Measurements from ENCODE around the gene CEP112. TPM values are rescaled to one million over a fixed set of nuclear protein-coding genes. Genes with fewer than 3 reads are reported as not detected.

Gene CEP112
- total and polyA plus RNA-seq, 2 of the 4 experiments (the other 2 are of a cell fraction): 2.5 to 5.6 TPM

DNA sequence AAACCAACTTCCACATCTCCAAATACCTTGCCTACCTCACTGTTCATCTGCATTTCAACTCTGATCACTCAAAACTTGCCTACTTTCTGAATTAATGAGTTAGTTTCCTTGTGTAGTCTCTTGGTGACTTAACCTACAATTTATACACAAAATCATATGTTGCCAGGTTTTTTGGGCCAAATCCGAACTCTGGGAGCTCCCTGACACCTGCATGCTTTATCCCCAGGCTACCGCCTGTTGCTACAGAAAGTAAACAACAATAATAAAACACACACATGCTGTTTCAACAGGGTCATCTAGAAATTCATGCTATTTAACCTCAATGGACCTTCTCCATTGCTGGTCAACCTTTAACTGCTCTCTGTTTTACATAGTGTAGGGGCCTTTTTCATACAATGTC is 526.0 kb downstream of the CEP112 start:
- intact Hi-C loops (cut with micrococcal nuclease): no loop called here

More for the DNA sequence above, 526.0 kb downstream of the CEP112 start:
- H3K56ac ChIP-seq (ENCODE audit: extremely low read depth, insufficient read depth, low read length): no peak overlapping the region
- H3K27me3 ChIP-seq (ENCODE audit: control insufficient read depth, insufficient read depth, low read length): no peaks in the 10 kb centered on the region
- no peak overlapping the region for H2BK120ac ChIP-seq (ENCODE audit: low read depth, low read length)
- in situ Hi-C loops (cut with MboI; ENCODE audit: low sequenced_read_pairs): no loop called here
- CTCF ChIA-PET: interaction anchor here (0.6 kb wide), 1 partner anchor 179 kb away, joined by 4 read pairs; no protein-coding TSS in a partner anchor
- no peak overlapping the region for H3K27ac ChIP-seq (ENCODE audit: insufficient read depth, low read length)
- H3K9me3 ChIP-seq (ENCODE audit: control insufficient read depth, insufficient read depth, low read length): no peaks in the 10 kb centered on the region
- H4K8ac ChIP-seq (ENCODE audit: low read depth in 2 of 2, low read length in 2 of 2): no peak overlapping the region
- H3K4ac ChIP-seq (ENCODE audit: low read depth, low read length): no peak overlapping the region
- dilution Hi-C loops (cut with HindIII; ENCODE audit: low sequenced_read_pairs, unreplicated experiment): no loop called here
- H4K20me1 ChIP-seq (ENCODE audit: insufficient read depth, low read length): no peaks in the 10 kb centered on the region
- H2AK9ac ChIP-seq (replicated peaks; ENCODE audit: low read depth, low read length, poor library complexity): no peak overlapping the region
- POLR2A ChIA-PET (ENCODE audit: unreplicated experiment): no interaction called here
- no TSS peak for BruUV-seq (replicated peaks)
- no peak overlapping the region for H2BK5ac ChIP-seq (ENCODE audit: low read depth, low read length, poor library complexity, severe bottlenecking)
- H3K4me3 ChIP-seq (ENCODE audit: insufficient read depth, low read depth, low read length): no peak overlapping the region
- no peaks in the 10 kb centered on the region for H3K9me1 ChIP-seq (ENCODE audit: insufficient read depth, low read length)
- H3K79me1 ChIP-seq (ENCODE audit: low read depth in 1 of 2, low read length in 2 of 2): no peaks in the 10 kb centered on the region
- no peak overlapping the region for H2AFZ ChIP-seq (replicated peaks; ENCODE audit: low read length, poor library complexity)
- H3K18ac ChIP-seq (ENCODE audit: low read depth, low read length): no peak overlapping the region
- no peaks in the 10 kb centered on the region for H3K36me3 ChIP-seq (ENCODE audit: control insufficient read depth, insufficient read depth, low read length)
- ATAC-seq (ENCODE audit: low read depth) (no peak), DNase-seq (no peak)
- no peak for TF ChIP-seq USF2 (IDR thresholded peaks at IDR 0.05; ENCODE audit: low read depth, low read length)
- TF ChIP-seq MAZ (IDR thresholded peaks at IDR 0.05; ENCODE audit: borderline replicate concordance, low read depth, low read length): no peak
- no peak for TF ChIP-seq RCOR1 (IDR thresholded peaks at IDR 0.05; ENCODE audit: insufficient replicate concordance, low read length)
- no peak for TF ChIP-seq RFX5 (IDR thresholded peaks at IDR 0.05; ENCODE audit: low read depth, low read length)
- TF ChIP-seq, protein P1, sequence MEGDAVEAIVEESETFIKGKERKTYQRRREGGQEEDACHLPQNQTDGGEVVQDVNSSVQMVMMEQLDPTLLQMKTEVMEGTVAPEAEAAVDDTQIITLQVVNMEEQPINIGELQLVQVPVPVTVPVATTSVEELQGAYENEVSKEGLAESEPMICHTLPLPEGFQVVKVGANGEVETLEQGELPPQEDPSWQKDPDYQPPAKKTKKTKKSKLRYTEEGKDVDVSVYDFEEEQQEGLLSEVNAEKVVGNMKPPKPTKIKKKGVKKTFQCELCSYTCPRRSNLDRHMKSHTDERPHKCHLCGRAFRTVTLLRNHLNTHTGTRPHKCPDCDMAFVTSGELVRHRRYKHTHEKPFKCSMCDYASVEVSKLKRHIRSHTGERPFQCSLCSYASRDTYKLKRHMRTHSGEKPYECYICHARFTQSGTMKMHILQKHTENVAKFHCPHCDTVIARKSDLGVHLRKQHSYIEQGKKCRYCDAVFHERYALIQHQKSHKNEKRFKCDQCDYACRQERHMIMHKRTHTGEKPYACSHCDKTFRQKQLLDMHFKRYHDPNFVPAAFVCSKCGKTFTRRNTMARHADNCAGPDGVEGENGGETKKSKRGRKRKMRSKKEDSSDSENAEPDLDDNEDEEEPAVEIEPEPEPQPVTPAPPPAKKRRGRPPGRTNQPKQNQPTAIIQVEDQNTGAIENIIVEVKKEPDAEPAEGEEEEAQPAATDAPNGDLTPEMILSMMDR (conservative IDR thresholded peaks at IDR 0.05; ENCODE audit: low read depth, low read length): no peak
- TF ChIP-seq BHLHE40 (IDR thresholded peaks at IDR 0.05; ENCODE audit: low read depth, low read length): no peak
- TF ChIP-seq CHD1 (IDR thresholded peaks at IDR 0.05; ENCODE audit: low read depth, low read length): no peak
- TF ChIP-seq SMC3 (IDR thresholded peaks at IDR 0.05; ENCODE audit: low read depth, low read length): no peak
- no peak for TF ChIP-seq RAD21 (IDR thresholded peaks at IDR 0.05; ENCODE audit: low read length)
- no peak for TF ChIP-seq MXI1 (IDR thresholded peaks at IDR 0.05; ENCODE audit: borderline replicate concordance, low read depth, low read length)
- TF ChIP-seq FOS (IDR thresholded peaks at IDR 0.05; ENCODE audit: low read depth, low read length): no peak
- no peak for TF ChIP-seq CEBPB (IDR thresholded peaks at IDR 0.05; ENCODE audit: low read depth, low read length)
- TF ChIP-seq ELK1 (IDR thresholded peaks at IDR 0.05; ENCODE audit: borderline replicate concordance, low read depth, low read length): no peak
- no peak for TF ChIP-seq NFE2L2 (IDR thresholded peaks at IDR 0.05; ENCODE audit: low read depth, low read length)
- TF ChIP-seq MAFK (IDR thresholded peaks at IDR 0.05; ENCODE audit: low read depth, low read length): no peak
- no peak overlapping the region for H2BK20ac ChIP-seq (ENCODE audit: low read depth, low read length)
- no peak overlapping the region for H4K5ac ChIP-seq (ENCODE audit: low read depth, low read length)
- no peak overlapping the region for H4K91ac ChIP-seq (ENCODE audit: insufficient read depth, low read depth, low read length)
- H3K4me2 ChIP-seq (ENCODE audit: low read depth, low read length): no peak overlapping the region
- no peak overlapping the region for H2AK5ac ChIP-seq (ENCODE audit: low read depth, low read length)
- no peak overlapping the region for H2BK15ac ChIP-seq (ENCODE audit: low read depth, low read length)
- peaks cover 4% of the 10 kb centered on the region; the same call in 1 of the 2 replicates for H3K4me1 ChIP-seq (ENCODE audit: control insufficient read depth, insufficient read depth, low read length)
- H3K14ac ChIP-seq (replicated peaks; ENCODE audit: low read depth, low read length): no peak overlapping the region
- no peak overlapping the region for H3K23ac ChIP-seq (ENCODE audit: low read depth, low read length)
- WGBS, 2 experiments (ENCODE audit: extremely low coverage in 2 of 2, insufficient read length in 1 of 2): no CpG with 5 or more reads among the region's 2 CpGs
- no peak overlapping the region for H3K9ac ChIP-seq (ENCODE audit: low read depth, low read length)

All from IMR-90 (cell line).